GM12872 (cell line): ENCODE measurements around the gene IRF2BP2.

Experiments used
- TF ChIP-seq, protein P1 (sequence below): IDR thresholded peaks from 3 replicates; pipeline ENCODE4 v1.5.1; 2011; ENCODE audit warnings: low read depth, mild to moderate bottlenecking, low read length, moderate library complexity; ENCODE audit not compliant: insufficient read depth

Gene IRF2BP2

DNA sequence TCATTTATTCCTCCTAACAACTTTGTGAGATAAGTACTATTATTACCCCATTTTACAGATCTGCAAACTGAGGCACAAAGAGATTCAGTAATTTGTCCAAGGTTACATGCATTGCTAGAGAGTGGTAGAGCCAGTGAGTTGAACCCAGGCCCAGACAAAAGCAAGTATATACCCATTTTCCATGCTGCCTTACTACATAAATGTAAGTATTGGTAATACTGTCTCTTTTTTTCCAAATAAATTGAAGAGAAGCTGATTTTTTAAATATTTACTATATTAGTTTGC is 33.8 kb upstream of the IRF2BP2 start:
- TF ChIP-seq, protein P1, sequence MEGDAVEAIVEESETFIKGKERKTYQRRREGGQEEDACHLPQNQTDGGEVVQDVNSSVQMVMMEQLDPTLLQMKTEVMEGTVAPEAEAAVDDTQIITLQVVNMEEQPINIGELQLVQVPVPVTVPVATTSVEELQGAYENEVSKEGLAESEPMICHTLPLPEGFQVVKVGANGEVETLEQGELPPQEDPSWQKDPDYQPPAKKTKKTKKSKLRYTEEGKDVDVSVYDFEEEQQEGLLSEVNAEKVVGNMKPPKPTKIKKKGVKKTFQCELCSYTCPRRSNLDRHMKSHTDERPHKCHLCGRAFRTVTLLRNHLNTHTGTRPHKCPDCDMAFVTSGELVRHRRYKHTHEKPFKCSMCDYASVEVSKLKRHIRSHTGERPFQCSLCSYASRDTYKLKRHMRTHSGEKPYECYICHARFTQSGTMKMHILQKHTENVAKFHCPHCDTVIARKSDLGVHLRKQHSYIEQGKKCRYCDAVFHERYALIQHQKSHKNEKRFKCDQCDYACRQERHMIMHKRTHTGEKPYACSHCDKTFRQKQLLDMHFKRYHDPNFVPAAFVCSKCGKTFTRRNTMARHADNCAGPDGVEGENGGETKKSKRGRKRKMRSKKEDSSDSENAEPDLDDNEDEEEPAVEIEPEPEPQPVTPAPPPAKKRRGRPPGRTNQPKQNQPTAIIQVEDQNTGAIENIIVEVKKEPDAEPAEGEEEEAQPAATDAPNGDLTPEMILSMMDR = no peak

DNA sequence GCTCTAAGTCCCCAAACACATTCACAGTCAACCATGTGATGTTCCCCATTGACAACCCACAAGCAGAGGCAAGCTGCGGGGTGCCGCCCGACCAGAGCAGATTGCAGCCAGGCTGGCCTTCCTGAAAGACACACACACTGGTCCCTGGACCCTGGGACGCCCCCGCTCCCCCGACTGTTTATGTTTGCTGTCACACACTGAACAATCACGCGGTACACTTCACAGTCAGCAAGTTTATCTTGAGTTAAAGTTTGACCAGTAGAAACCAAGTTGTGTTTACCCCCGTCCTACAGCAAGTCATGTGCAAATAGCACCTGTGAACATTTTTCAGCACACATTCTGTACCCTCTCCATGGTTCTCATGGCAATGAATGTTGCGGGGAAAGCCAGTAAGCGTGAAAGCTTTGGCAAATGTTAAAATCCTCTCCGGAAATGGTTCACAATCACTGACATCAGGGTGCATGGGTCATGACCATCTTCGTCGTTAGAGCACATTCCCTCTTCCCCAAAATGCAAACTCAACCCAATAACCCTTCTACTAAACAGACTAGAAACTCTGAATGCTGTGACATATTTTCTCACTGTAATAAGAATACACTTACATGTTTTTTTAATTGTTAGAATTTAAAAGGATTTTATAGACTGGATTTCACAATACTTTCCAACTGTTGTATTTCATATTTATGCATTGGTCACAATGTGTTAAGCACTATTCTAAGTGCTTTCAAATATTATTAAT is 33.3 kb upstream of the IRF2BP2 start:
- TF ChIP-seq, protein P1 = no peak

DNA sequence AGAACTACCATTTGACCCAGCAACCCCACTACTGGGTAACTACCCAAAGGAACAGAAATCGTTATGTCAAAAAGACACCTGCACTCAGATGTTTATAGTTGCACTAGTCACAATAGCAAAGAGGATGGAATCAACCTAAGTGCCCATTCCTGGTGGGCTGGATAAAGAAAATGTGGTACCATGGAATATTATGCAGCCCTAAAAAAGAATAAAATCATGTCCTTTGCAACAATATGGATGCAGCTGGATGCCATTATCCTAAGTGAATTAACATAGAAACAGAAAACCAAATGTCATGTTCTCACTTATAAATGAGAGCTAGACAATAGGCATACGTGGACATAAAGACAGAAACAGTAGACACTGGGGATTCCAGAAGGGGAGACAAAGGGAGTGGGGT is 32.5 kb upstream of the IRF2BP2 start:
- TF ChIP-seq, protein P1 = no peak

DNA sequence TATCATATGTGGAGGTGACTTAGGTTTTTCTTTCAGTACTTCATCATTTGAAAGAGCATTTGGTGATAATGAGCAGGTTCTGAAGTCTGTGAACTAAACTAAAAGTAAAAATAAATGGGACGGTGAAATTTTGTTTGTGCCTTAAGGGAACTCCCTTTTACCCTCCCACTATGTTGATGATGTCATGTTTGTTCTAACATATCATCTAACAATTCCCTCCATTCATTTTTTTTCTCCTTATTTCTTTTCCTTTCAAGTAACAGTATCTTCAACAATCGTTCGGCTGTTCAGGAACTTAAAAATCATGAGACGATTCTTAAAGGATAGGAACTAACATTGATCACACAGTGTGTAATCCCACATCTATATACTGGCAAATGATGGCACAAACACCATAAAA is 30.0 kb upstream of the IRF2BP2 start:
- TF ChIP-seq, protein P1 = no peak

DNA sequence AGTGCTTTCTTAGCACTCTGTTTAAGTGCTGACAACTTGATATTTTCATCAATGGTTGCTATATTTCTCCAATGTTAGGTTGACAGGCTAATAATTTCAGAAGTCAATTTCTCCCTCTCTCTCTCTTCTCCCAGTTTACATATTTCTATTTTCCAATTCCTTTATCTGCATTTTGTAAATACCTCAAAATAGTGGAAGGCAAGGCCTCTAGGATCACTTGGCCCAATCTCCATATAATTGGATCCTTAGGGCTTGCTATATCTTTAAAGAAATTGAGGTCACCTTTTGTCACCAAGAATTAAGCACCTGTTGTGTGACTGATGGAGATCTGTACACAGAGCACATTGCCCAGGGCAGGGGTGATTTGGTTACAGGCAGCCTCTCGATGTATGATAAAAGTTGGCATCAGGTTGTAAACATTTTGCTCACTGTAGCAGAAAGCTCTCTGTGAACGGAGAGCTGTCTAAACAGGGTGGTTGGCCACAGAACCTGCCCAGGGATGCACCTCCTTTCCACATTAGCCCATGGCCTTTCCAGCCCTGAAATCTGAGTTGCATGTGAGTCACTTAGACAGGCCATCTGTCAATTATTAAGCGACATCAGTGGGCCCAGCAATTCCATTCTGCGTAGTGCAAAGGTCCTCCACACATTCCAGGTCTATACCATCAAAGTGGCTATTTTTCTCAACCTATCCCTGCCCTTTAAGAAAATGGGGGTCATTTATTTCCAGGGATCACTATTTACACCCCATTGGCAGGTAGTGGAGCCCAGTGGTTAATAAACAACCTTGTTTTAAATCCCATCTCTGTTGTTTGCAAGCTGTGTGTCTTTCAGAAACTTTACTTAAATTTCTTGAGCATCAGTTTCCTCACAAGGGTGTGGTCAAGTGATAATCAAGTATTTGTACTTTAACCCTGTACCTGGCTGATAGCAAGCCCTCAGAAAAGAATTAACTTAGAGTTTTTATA is 29.1 kb upstream of the IRF2BP2 start:
- TF ChIP-seq, protein P1 = no peak

DNA sequence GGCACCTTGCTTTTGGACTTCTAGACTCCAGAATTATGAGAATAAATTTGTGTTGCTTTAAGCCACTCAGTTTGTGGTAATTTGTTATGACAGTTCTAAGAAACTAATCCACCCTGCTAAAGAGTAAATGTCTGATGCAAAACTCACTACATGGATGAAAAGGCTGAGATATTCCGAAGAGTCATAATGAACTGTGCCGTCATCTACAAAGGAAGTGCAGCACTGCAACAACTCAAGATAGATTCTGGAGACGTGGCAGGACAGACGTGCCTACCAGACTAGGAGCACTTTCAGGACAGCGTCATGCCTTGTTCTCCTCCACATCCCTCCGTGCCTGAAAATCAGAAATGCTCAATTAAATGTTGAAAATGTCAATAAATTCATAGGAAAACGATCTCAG is 24.4 kb upstream of the IRF2BP2 start:
- TF ChIP-seq, protein P1 = no peak

DNA sequence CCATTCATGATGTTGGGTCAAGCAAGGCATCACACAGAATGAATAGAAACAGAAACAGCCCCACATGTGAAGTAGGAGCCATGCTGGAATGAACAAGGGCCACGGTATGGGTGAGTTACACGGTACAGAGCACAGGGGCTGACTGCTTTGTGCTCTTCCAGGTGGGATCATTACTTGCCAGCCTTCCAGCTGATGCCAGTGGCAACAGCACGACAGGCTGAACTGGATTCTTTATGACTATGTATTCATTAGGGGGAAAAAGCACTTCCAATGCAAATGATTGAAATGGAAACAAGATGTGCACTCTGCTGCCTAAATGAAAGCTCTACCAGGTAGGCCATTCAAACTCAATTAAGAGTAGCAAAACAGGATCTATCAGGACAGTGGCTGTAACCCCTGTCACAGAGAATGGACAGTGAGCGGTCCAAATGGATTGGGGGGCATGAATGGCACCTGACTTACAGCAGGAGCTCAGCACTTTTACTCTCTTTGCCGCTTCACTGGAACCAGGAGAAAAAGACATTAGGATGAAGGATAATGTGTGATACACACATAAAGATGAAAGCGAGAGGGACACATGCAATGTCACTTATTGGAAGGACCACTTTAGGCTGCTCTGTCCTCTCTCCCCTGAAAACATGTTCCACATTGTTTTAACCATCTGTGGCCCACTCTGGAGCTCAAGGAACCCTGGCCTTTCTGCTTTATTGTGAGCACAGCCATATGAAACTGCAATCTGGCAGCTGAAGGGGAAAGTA is 23.4 kb upstream of the IRF2BP2 start:
- TF ChIP-seq, protein P1 = no peak
